Measurements from ENCODE around the gene GRK1.

- TF ChIP-seq HNRNPK (IDR thresholded peaks at IDR 0.05; ENCODE audit: low read depth, low read length, poor library complexity, severe bottlenecking): no peak
- TF ChIP-seq, protein P1, sequence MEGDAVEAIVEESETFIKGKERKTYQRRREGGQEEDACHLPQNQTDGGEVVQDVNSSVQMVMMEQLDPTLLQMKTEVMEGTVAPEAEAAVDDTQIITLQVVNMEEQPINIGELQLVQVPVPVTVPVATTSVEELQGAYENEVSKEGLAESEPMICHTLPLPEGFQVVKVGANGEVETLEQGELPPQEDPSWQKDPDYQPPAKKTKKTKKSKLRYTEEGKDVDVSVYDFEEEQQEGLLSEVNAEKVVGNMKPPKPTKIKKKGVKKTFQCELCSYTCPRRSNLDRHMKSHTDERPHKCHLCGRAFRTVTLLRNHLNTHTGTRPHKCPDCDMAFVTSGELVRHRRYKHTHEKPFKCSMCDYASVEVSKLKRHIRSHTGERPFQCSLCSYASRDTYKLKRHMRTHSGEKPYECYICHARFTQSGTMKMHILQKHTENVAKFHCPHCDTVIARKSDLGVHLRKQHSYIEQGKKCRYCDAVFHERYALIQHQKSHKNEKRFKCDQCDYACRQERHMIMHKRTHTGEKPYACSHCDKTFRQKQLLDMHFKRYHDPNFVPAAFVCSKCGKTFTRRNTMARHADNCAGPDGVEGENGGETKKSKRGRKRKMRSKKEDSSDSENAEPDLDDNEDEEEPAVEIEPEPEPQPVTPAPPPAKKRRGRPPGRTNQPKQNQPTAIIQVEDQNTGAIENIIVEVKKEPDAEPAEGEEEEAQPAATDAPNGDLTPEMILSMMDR (CRISPR knock-in tag; IDR thresholded peaks at IDR 0.05): no peak
- no peak for TF ChIP-seq BRD4 (CRISPR knock-in tag; IDR thresholded peaks at IDR 0.05)
- TF ChIP-seq, protein P2, sequence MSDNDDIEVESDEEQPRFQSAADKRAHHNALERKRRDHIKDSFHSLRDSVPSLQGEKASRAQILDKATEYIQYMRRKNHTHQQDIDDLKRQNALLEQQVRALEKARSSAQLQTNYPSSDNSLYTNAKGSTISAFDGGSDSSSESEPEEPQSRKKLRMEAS (IDR thresholded peaks at IDR 0.05): no peak
- no peak for TF ChIP-seq TOE1 (CRISPR knock-in tag; IDR thresholded peaks at IDR 0.05)
- TF ChIP-seq, protein P3, sequence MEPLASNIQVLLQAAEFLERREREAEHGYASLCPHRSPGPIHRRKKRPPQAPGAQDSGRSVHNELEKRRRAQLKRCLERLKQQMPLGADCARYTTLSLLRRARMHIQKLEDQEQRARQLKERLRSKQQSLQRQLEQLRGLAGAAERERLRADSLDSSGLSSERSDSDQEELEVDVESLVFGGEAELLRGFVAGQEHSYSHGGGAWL (CRISPR knock-in tag; IDR thresholded peaks at IDR 0.05): no peak
- TF ChIP-seq HNF4G (IDR thresholded peaks at IDR 0.05; ENCODE audit: borderline replicate concordance, low read depth, low read length): no peak
- TF ChIP-seq HNF4G (CRISPR knock-in tag; IDR thresholded peaks at IDR 0.05; ENCODE audit: borderline replicate concordance, low read depth): no peak
- TF ChIP-seq FOSL1 (CRISPR knock-in tag; IDR thresholded peaks at IDR 0.05; ENCODE audit: borderline replicate concordance): no peak
- no peak for TF ChIP-seq ZNF274 (CRISPR knock-in tag; IDR thresholded peaks at IDR 0.05)
- no peak for TF ChIP-seq GTF3A (CRISPR knock-in tag; conservative IDR thresholded peaks at IDR 0.05)
- TF ChIP-seq SRF (IDR thresholded peaks at IDR 0.05; ENCODE audit: low read depth, low read length): no peak
Measured at GRCh38 chr13:113630804-113631203, 36.2 kb upstream of the GRK1 start.

Measured in HepG2 (cell line).